Naive thymus-derived CD4-positive, alpha-beta T cell (primary cell): ENCODE data around the gene PAGR1. TPM values are rescaled to one million over a fixed set of nuclear protein-coding genes. Genes with fewer than 3 reads are reported as not detected.
A peak's percentile ranks its signal among the peaks of the same experiment; 100 is the strongest.

Source experiments
- ATAC-seq: fragments of 150-1000 bp; cut with Tn5 transposase; 2 replicates; pipeline ENCODE4 v1.10.0; 2021; ENCODE audit warnings: mild to moderate bottlenecking, moderate library complexity
- CTCF ChIA-PET: fragments of 350-600 bp; sonication (Branson Sonifier 250); formaldehyde crosslinking; loops from one replicate; lab custom pipeline; 2021; ENCODE audit warnings: antibody characterized with exemption; lab: Charles Lee
- POLR2A ChIA-PET: fragments of 350-600 bp; sonication (Branson Sonifier 250); formaldehyde crosslinking; loops from one replicate; lab custom pipeline; 2021; ENCODE audit warnings: antibody characterized with exemption, inconsistent platforms; lab: Charles Lee
- DNase-seq, 9 donors: peaks; one replicate each; pipeline versions ENCODE4 v3.0.0 to v3.0.0-alpha.2; 2020 to 2022; ENCODE audit warnings: mixed read lengths in 1 of 9
- H3K27ac ChIP-seq: one replicate; pipeline ENCODE4 v1.7.0; 2013; ENCODE audit warnings: mild to moderate bottlenecking, low read depth, low read length, moderate library complexity
- H3K27me3 ChIP-seq, 2 donors: one replicate each; pipeline ENCODE4 v1.7.0; 2013; ENCODE audit warnings: low read length in 2 of 2, mild to moderate bottlenecking in 2 of 2, moderate library complexity in 2 of 2; ENCODE audit not compliant: control insufficient read depth in 2 of 2, insufficient read depth in 2 of 2
- H3K36me3 ChIP-seq, 3 experiments: 1 replicate in 2 of 3; 2 replicates in 1 of 3; pipeline ENCODE4 v1.7.0; 2013; ENCODE audit warnings: low read length in 3 of 3, mild to moderate bottlenecking in 3 of 3, moderate library complexity in 1 of 3; ENCODE audit not compliant: insufficient read depth in 3 of 3, control insufficient read depth in 2 of 3
- H3K4me1 ChIP-seq, 2 donors: one replicate each; pipeline ENCODE4 v1.7.0; 2013; ENCODE audit warnings: low read length in 2 of 2, mild to moderate bottlenecking in 2 of 2, moderate library complexity in 1 of 2; ENCODE audit not compliant: control insufficient read depth in 2 of 2, insufficient read depth in 2 of 2
- H3K4me3 ChIP-seq: 2 replicates; pipeline ENCODE4 v1.7.0; 2013; ENCODE audit warnings: mild to moderate bottlenecking, low read length
- H3K9me3 ChIP-seq, 3 experiments: 1 replicate in 2 of 3; 2 replicates in 1 of 3; pipeline ENCODE4 v1.7.0; 2013; ENCODE audit warnings: low read length in 3 of 3; ENCODE audit not compliant: control insufficient read depth in 2 of 3
- H3K27ac Mint-ChIP-seq, 9 donors: one replicate each; pipeline ENCODE4 v1.8.0; 2020 to 2022; ENCODE audit warnings: mixed read lengths in 9 of 9, mild to moderate bottlenecking in 8 of 9, moderate library complexity in 5 of 9, inconsistent platforms in 2 of 9
- H3K27me3 Mint-ChIP-seq, 5 donors: one replicate each; pipeline ENCODE4 v1.8.0; 2021 to 2022; ENCODE audit warnings: mixed read lengths in 5 of 5, mild to moderate bottlenecking in 1 of 5
- H3K36me3 Mint-ChIP-seq, 5 donors: one replicate each; pipeline ENCODE4 v1.8.0; 2020 to 2022; ENCODE audit warnings: mixed read lengths in 5 of 5, mild to moderate bottlenecking in 3 of 5, inconsistent platforms in 1 of 5
- H3K4me1 Mint-ChIP-seq, 7 donors: one replicate each; pipeline ENCODE4 v1.8.0; 2020 to 2022; ENCODE audit warnings: mixed read lengths in 7 of 7, mild to moderate bottlenecking in 3 of 7, inconsistent platforms in 1 of 7
- H3K4me3 Mint-ChIP-seq, 10 donors: one replicate each; pipeline ENCODE4 v1.8.0; 2020 to 2022; ENCODE audit warnings: mild to moderate bottlenecking in 10 of 10, mixed read lengths in 10 of 10, moderate library complexity in 6 of 10, inconsistent platforms in 2 of 10
- H3K9me3 Mint-ChIP-seq, 11 donors: one replicate each; pipeline ENCODE4 v1.8.0; 2020 to 2022; ENCODE audit warnings: mixed read lengths in 11 of 11, mild to moderate bottlenecking in 4 of 11, inconsistent platforms in 1 of 11, moderate library complexity in 1 of 11
- intact Hi-C, 2 donors: fragments of 100-400 bp; cut with micrococcal nuclease; formaldehyde crosslinking; loops; one replicate each; pipeline ENCODE4 v1.15.1; 2023
- polyA plus RNA-seq, 2 donors: library from polyadenylated mRNA; unstranded; fragments of 300-500 nt; fragmentation: Illumina TruSeq; gene quantifications; one replicate each; pipeline ENCODE4 v1.2.3, GENCODE V29; 2021
- total RNA-seq, 6 experiments: library from RNA in 5 of 6; stranded (reverse) in 5 of 6; gene quantifications; 1 replicate in 5 of 6; 2 replicates in 1 of 6; pipeline ENCODE4 v1.2.3 and lab custom pipeline; 2021 to 2026

Gene PAGR1
- total and polyA plus RNA-seq, 7 experiments from 2014 or later = 17.5 to 62.6 (median 37.2) TPM

GRCh38 chr16:29809031-29809747, 6.8 kb upstream of the PAGR1 start:
- Histone ChIP-seq H3K27me3 (no peaks in the 10 kb centered on the region), H3K9me3 (no peaks in the 10 kb centered on the region), H3K4me1 (peaks cover 36 to 49% of the 10 kb centered on the region in 2 donors), H3K4me3 (peak overlapping the region; percentile 54), H3K36me3 (peaks cover 0 to 14% (median 8%) of the 10 kb centered on the region in 3 experiments), H3K27ac (peak overlapping the region; percentile 79)
- CTCF ChIA-PET = interaction anchor here (0.5 to 3.2 kb wide), 10 partner anchors 7 to 215 kb away, joined by 3 to 53 read pairs (median 4); partner anchors contain the start of genes MVP and PAGR1
- no peak for ATAC-seq
- peak overlapping the region; percentile 85 to 99 (median 95) for H3K4me3 Mint-ChIP-seq
- DNase-seq = no peak
- H3K9me3 Mint-ChIP-seq = peaks cover 0 to 1% (median 0%) of the 10 kb centered on the region in 11 donors
- POLR2A ChIA-PET = interaction anchor here (0.5 to 6.5 kb wide), 16 partner anchors 9 to 371 kb away, joined by 4 to 109 read pairs (median 10); partner anchors contain the start of genes ALDOA, C16orf54, CDIPT and KIF22
- peaks cover 0 to 33% (median 3%) of the 10 kb centered on the region in 5 donors for H3K36me3 Mint-ChIP-seq
- intact Hi-C loops = loop anchor here (2.0 to 10.0 kb wide), 8 partner anchors 62 to 1113 kb away; partner anchors contain the start of genes ALDOA (in 1 of the 2), C16orf54 (in 1 of the 2), FBRS (in 1 of the 2) and FBXL19 (in 1 of the 2)
- H3K4me1 Mint-ChIP-seq = peaks cover 30 to 62% (median 52%) of the 10 kb centered on the region in 7 donors
- peaks cover 0 to 22% (median 0%) of the 10 kb centered on the region in 5 donors for H3K27me3 Mint-ChIP-seq
- peak overlapping the region; percentile 92 to 99 (median 97) for H3K27ac Mint-ChIP-seq

GRCh38 chr16:29809850-29810698, 5.9 kb upstream of the PAGR1 start:
- peak overlapping the region; percentile 72 to 97 (median 90) for H3K27ac Mint-ChIP-seq
- peaks cover 30 to 64% (median 54%) of the 10 kb centered on the region in 7 donors for H3K4me1 Mint-ChIP-seq
- POLR2A ChIA-PET = interaction anchor here (1.2 to 6.5 kb wide), 8 partner anchors 11 to 255 kb away, joined by 3 to 75 read pairs (median 20); partner anchors contain the start of genes ALDOA, KIF22 and MVP
- peaks cover 0 to 1% (median 0%) of the 10 kb centered on the region in 11 donors for H3K9me3 Mint-ChIP-seq
- H3K27me3 Mint-ChIP-seq = peaks cover 0 to 22% (median 0%) of the 10 kb centered on the region in 5 donors
- H3K4me3 Mint-ChIP-seq = peak overlapping the region; percentile 76 to 96 (median 88)
- DNase-seq (peak in 6 of 9 donors; percentile 27 to 52 (median 39)), ATAC-seq (no peak)
- Histone ChIP-seq H3K27me3 (no peaks in the 10 kb centered on the region), H3K27ac (peak overlapping the region; percentile 79), H3K36me3 (peaks cover 0 to 14% (median 8%) of the 10 kb centered on the region in 3 experiments), H3K4me1 (peaks cover 31 to 44% of the 10 kb centered on the region in 2 donors), H3K4me3 (peak overlapping the region; percentile 80), H3K9me3 (no peaks in the 10 kb centered on the region)
- CTCF ChIA-PET = interaction anchor here (0.6 to 3.0 kb wide), 4 partner anchors 10 to 195 kb away, joined by 3 to 13 read pairs (median 4); partner anchors contain the start of gene MVP
- intact Hi-C loops = loop anchor here (2.0 to 10.0 kb wide), 8 partner anchors 63 to 1112 kb away; partner anchors contain the start of genes ALDOA (in 1 of the 2), C16orf54 (in 1 of the 2), FBRS (in 1 of the 2) and FBXL19 (in 1 of the 2)
- H3K36me3 Mint-ChIP-seq = peaks cover 0 to 29% (median 3%) of the 10 kb centered on the region in 5 donors

DNA sequence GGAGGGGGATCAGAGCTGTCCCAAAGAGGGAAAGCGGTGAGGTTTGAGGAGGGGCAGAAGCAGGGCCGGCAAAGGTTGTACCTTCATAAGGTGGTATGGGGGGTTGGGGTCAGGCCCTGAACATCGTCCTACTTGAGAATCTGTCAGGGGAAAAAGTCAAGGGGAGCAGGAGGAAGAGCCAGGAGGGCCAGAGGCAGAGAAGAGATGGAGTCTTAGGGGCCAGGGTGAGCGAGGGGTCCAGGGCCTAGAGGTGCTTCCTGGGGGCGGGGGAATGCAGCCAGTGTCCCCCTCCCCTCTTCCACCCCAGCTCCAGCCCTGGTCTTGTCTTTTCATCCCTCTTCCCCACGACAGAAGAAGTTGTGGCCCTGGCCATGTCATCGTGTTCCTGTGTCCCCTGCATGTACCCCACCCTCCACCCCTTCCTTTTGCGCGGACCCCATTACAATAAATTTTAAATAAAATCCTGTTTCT, 5.2 kb upstream of the PAGR1 start:
- Histone ChIP-seq H3K36me3 (peaks cover 0 to 14% (median 8%) of the 10 kb centered on the region in 3 experiments), H3K27me3 (no peaks in the 10 kb centered on the region), H3K4me1 (peaks cover 35 to 46% of the 10 kb centered on the region in 2 donors), H3K27ac (peak overlapping the region; percentile 79), H3K4me3 (peak overlapping the region; percentile 80), H3K9me3 (no peaks in the 10 kb centered on the region)
- Mint-ChIP-seq H3K4me1 (peaks cover 29 to 65% (median 56%) of the 10 kb centered on the region in 7 donors), H3K27ac (peak overlapping the region; percentile 72 to 97 (median 90)), H3K4me3 (peak overlapping the region; percentile 84 to 96 (median 90)), H3K36me3 (peaks cover 0 to 26% (median 3%) of the 10 kb centered on the region in 5 donors), H3K27me3 (peaks cover 0 to 23% (median 0%) of the 10 kb centered on the region in 5 donors), H3K9me3 (peaks cover 0 to 5% (median 0%) of the 10 kb centered on the region in 11 donors)
- ChIA-PET POLR2A (interaction anchor here (1.0 to 6.5 kb wide), 10 partner anchors 10 to 255 kb away, joined by 3 to 75 read pairs (median 9); partner anchors contain the start of genes ALDOA, KIF22 and MVP), CTCF (interaction anchor here (1.9 to 3.0 kb wide), 2 partner anchors 37 to 110 kb away, joined by 4 to 13 read pairs; no protein-coding TSS in a partner anchor)
- intact Hi-C loops = loop anchor here in 1 of 2 donors (10.0 kb wide), 1 partner anchor 216 kb away; no protein-coding TSS in a partner anchor
- DNase-seq (no peak), ATAC-seq (no peak)

- Mint-ChIP-seq H3K4me1 (peaks cover 29 to 68% (median 59%) of the 10 kb centered on the region in 7 donors), H3K36me3 (peaks cover 0 to 28% (median 3%) of the 10 kb centered on the region in 5 donors), H3K4me3 (peak overlapping the region; percentile 84 to 96 (median 90)), H3K27me3 (peaks cover 0 to 25% (median 0%) of the 10 kb centered on the region in 5 donors), H3K9me3 (peaks cover 0 to 7% (median 0%) of the 10 kb centered on the region in 11 donors), H3K27ac (peak overlapping the region; percentile 72 to 97 (median 90))
- ATAC-seq (peak; percentile 41), DNase-seq (peak in 7 of 9 donors; percentile 46 to 83 (median 48))
- intact Hi-C loops = loop anchor here in 1 of 2 donors (10.0 kb wide), 1 partner anchor 217 kb away; no protein-coding TSS in a partner anchor
- peak overlapping the region; percentile 79 for H3K27ac ChIP-seq
- H3K27me3 ChIP-seq = no peaks in the 10 kb centered on the region
- POLR2A ChIA-PET = interaction anchor here (0.6 to 6.5 kb wide), 7 partner anchors 10 to 110 kb away, joined by 3 to 75 read pairs (median 7); partner anchors contain the start of genes KIF22 and MVP
- H3K4me1 ChIP-seq = peaks cover 35 to 46% of the 10 kb centered on the region in 2 donors
- H3K4me3 ChIP-seq = peak overlapping the region; percentile 80
- H3K36me3 ChIP-seq = peaks cover 0 to 14% (median 8%) of the 10 kb centered on the region in 3 experiments
- CTCF ChIA-PET = interaction anchor here (0.6 to 3.0 kb wide), 3 partner anchors 37 to 120 kb away, joined by 3 to 13 read pairs (median 4); no protein-coding TSS in a partner anchor
- no peaks in the 10 kb centered on the region for H3K9me3 ChIP-seq
Observed at GRCh38 chr16:29811170-29811895, 4.6 kb upstream of the PAGR1 start.
